Subcutaneous adipose tissue (tissue), 4 donors: Measurements from ENCODE around the gene TUBGCP6. TPM values are rescaled to one million over a fixed set of nuclear protein-coding genes. Genes with fewer than 3 reads are reported as not detected.

ENCODE experiments used
- CTCF ChIP-seq: fragments of 450-650 bp; IDR thresholded peaks from one replicate; pipeline ENCODE4 v1.5.1; 2016; ENCODE audit warnings: low read depth, mild to moderate bottlenecking, control low read depth, antibody characterized with exemption, moderate library complexity
- total RNA-seq, 4 donors: library from RNA; depleted of rRNA; stranded (reverse); fragments of >200 nt; gene quantifications; one replicate each; pipeline ENCODE4 v1.1.0, GENCODE V29; 2016

TUBGCP6 gene
- total RNA-seq, 4 donors from 2014 or later, result 21.1 to 60.3 (median 25.6) TPM

- no peak for TF ChIP-seq CTCF
These were observed 16.2 kb upstream of the TUBGCP6 start for GRCh38 chr22:50260801-50261614.

DNA sequence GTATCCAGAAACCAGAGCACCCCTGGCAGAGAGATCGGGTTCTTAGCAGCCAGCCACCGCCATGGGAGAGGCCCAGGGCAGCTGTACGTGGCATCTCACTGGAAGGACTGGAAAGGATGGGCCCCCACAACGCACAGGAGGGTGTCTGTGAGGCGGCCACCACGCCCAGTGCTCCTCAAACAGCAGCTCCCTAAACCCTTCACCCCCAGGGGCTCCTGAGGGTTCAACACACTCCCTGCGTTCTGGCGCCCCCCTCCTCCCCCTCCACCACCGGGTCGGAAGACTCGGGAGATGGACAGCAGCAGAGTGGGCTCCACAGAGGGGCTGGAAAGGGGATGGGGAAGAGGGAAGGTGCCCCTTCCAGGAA, 15.6 kb upstream of the TUBGCP6 start:
- no peak for TF ChIP-seq CTCF

GRCh38 chr22:50259302-50259701, 14.5 kb upstream of the TUBGCP6 start:
- TF ChIP-seq CTCF, result no peak

- TF ChIP-seq CTCF, result no peak
These were observed 13.8 kb upstream of the TUBGCP6 start for GRCh38 chr22:50258361-50259292.

- TF ChIP-seq CTCF, result no peak
These were observed 12.9 kb upstream of the TUBGCP6 start for GRCh38 chr22:50257451-50258360.

DNA sequence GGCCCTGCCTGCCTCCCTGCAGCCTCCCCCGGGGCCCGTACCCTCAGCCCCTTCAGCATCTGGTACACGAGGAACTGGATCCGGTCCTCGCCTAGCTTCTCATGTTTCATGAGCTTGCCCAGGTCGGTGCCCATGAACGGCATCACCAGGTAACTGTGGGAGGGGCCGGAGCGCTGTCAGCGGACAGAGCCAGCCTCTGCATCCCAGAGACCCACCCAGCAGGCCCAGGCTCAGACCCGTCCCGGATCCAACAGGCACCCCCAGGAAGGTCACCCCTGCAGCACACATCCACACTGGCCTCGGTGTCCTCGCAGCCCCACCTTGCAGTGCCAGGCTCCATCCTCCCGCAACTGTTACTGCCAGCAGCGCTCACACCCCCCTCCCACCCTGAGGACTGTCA, 12.2 kb upstream of the TUBGCP6 start:
- TF ChIP-seq CTCF, result no peak
